Neuronal stem cell (in vitro differentiated cells): ENCODE results near the gene XCL1.

Experiments
- DNase-seq: peaks from one replicate; pipeline ENCODE4 v3.0.0-alpha.2; 2013; ENCODE audit warnings: low spot score
- H2AFZ ChIP-seq: one replicate; pipeline ENCODE4 v1.6.1; 2013; ENCODE audit warnings: mild to moderate bottlenecking, low read length, inconsistent platforms
- H2AK5ac ChIP-seq: 2 replicates; pipeline ENCODE4 v1.6.1; 2013; ENCODE audit warnings: low read depth, mild to moderate bottlenecking, inconsistent platforms, low read length, moderate library complexity, mixed read lengths
- H2BK120ac ChIP-seq: 2 replicates; pipeline ENCODE4 v1.6.1; 2013; ENCODE audit warnings: low read depth, mild to moderate bottlenecking, inconsistent platforms, low read length, moderate library complexity, mixed read lengths
- H2BK12ac ChIP-seq: one replicate; pipeline ENCODE4 v1.6.1; 2013; ENCODE audit warnings: low read length, inconsistent platforms
- H2BK15ac ChIP-seq: 2 replicates; pipeline ENCODE4 v1.6.1; 2013; ENCODE audit warnings: mild to moderate bottlenecking, low read length, inconsistent platforms, mixed read lengths
- H2BK5ac ChIP-seq: one replicate; pipeline ENCODE4 v1.6.1; 2013; ENCODE audit warnings: inconsistent platforms, mild to moderate bottlenecking, low read length, moderate library complexity
- H3K14ac ChIP-seq: one replicate; pipeline ENCODE4 v1.6.1; 2013; ENCODE audit warnings: low read length, inconsistent platforms
- H3K18ac ChIP-seq: 2 replicates; pipeline ENCODE4 v1.6.1; 2013; ENCODE audit warnings: low read length, inconsistent platforms
- H3K23ac ChIP-seq: 2 replicates; pipeline ENCODE4 v1.6.1; 2013; ENCODE audit warnings: low read depth, mild to moderate bottlenecking, mixed read lengths, low read length, inconsistent platforms; ENCODE audit not compliant: poor library complexity
- H3K27ac ChIP-seq: replicated peaks from 3 replicates; pipeline ENCODE4 v1.5.1; 2013; ENCODE audit warnings: low read length, inconsistent platforms
- H3K27me3 ChIP-seq, 3 experiments: 2 replicates each; pipeline ENCODE4 v1.6.1; 2013; ENCODE audit warnings: low read length in 3 of 3, mild to moderate bottlenecking in 2 of 3, inconsistent platforms in 1 of 3, low read depth in 1 of 3, mixed read lengths in 1 of 3, moderate library complexity in 1 of 3; ENCODE audit not compliant: control insufficient read depth in 3 of 3, insufficient read depth in 3 of 3
- H3K36me3 ChIP-seq, 2 donors: replicated peaks in 1 of 2; 2 replicates each; pipeline ENCODE4 v1.6.1; 2013; ENCODE audit warnings: low read length in 2 of 2; ENCODE audit not compliant: control insufficient read depth in 2 of 2, insufficient read depth in 2 of 2
- H3K4ac ChIP-seq: 2 replicates; pipeline ENCODE4 v1.6.1; 2013; ENCODE audit warnings: inconsistent platforms, mild to moderate bottlenecking, low read length, moderate library complexity
- H3K4me1 ChIP-seq, 2 donors: 1 replicate in 1 of 2; 2 replicates in 1 of 2; pipeline ENCODE4 v1.6.1; 2013; ENCODE audit warnings: low read length in 2 of 2, low read depth in 1 of 2; ENCODE audit not compliant: control insufficient read depth in 2 of 2, insufficient read depth in 1 of 2
- H3K4me2 ChIP-seq: one replicate; pipeline ENCODE4 v1.6.1; 2013; ENCODE audit warnings: mild to moderate bottlenecking, low read length, inconsistent platforms; ENCODE audit not compliant: insufficient read depth, poor library complexity, severe bottlenecking
- H3K4me3 ChIP-seq, 2 donors: 2 replicates each; pipeline ENCODE4 v1.5.1; 2013; ENCODE audit warnings: low read length in 2 of 2, mild to moderate bottlenecking in 2 of 2, inconsistent platforms in 1 of 2, moderate library complexity in 1 of 2
- H3K79me1 ChIP-seq: one replicate; pipeline ENCODE4 v1.6.1; 2013; ENCODE audit warnings: low read depth, mild to moderate bottlenecking, inconsistent platforms, low read length, moderate library complexity
- H3K9ac ChIP-seq: one replicate; pipeline ENCODE4 v1.6.1; 2013; ENCODE audit warnings: mild to moderate bottlenecking, low read depth, low read length, inconsistent platforms; ENCODE audit not compliant: poor library complexity
- H3K9me3 ChIP-seq, 2 donors: replicated peaks in 1 of 2; 2 replicates each; pipeline versions ENCODE3 to v1.6.1; 2013; ENCODE audit warnings: low read length in 2 of 2, mild to moderate bottlenecking in 2 of 2, inconsistent platforms in 1 of 2, low read depth in 1 of 2, mixed read lengths in 1 of 2, moderate library complexity in 1 of 2; ENCODE audit not compliant: control insufficient read depth in 2 of 2, insufficient read depth in 1 of 2
- H4K8ac ChIP-seq: one replicate; pipeline ENCODE4 v1.6.1; 2013; ENCODE audit warnings: low read depth, mild to moderate bottlenecking, inconsistent platforms, low read length, moderate library complexity
- H4K91ac ChIP-seq: one replicate; pipeline ENCODE4 v1.6.1; 2013; ENCODE audit warnings: low read length, low read depth, mild to moderate bottlenecking, inconsistent platforms; ENCODE audit not compliant: poor library complexity
- WGBS, 2 donors: extraction: QIAGEN DNeasy Blood & Tissue Kit; methylation state at CpG; one replicate each; pipeline ENCODE4 v1.1.7; 2013; ENCODE audit warnings: missing lambda C conversion rate in 2 of 2, mixed read lengths in 1 of 2; ENCODE audit not compliant: insufficient read length in 2 of 2, insufficient replicate concordance in 1 of 2; ENCODE audit errors: extremely low coverage in 2 of 2; 5-methylcytosine and 5-hydroxymethylcytosine counted together

Gene XCL1

DNA sequence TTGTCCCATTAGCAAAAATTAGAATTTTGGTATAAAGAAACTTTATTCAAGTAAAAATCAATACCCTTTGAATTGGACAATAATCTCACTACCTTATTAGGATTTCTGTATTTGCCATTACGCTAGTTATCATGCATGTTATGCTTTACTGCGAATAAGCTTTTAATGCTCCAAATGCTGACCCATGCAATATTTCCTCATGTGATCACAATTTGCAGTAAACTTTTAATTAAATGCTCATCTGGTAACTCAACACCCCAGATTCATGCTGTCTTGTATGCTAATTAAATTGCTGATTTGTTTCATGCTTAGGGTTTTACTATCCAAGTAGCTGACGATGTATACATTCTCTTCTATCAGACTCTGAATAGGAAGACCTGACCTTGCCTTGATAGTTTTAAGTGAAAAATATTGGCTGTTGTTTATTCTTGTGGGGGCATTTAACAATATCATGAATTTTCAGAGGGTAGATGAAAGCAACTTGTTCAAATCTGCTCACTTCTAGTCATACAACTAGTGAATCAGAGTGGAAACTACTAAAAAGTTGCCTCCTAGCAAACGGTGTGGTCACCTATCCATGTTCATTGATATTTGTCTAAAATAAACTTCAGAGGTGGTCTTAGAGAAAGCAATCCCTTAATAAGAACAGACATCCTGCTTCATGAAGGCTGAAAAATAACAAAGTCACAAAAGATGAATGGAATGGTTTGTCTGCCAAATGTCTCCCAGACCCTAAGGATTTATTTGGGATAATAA is 5.6 kb downstream of the XCL1 start:
- Histone ChIP-seq H3K9me3 (no peaks in the 10 kb centered on the region), H3K23ac (no peak overlapping the region), H4K91ac (no peak overlapping the region), H3K4me2 (no peak overlapping the region), H3K9ac (no peak overlapping the region), H3K4ac (no peak overlapping the region), H2BK15ac (no peak overlapping the region), H2BK12ac (no peak overlapping the region), H4K8ac (no peak overlapping the region), H3K79me1 (no peaks in the 10 kb centered on the region), H3K14ac (no peak overlapping the region), H3K4me1 (no peaks in the 10 kb centered on the region), H3K27me3 (no peaks in the 10 kb centered on the region), H2AK5ac (no peak overlapping the region), H2BK120ac (no peak overlapping the region), H3K18ac (no peak overlapping the region), H3K27ac (no peak overlapping the region), H2BK5ac (no peak overlapping the region), H2AFZ (no peak overlapping the region), H3K36me3 (no peaks in the 10 kb centered on the region), H3K4me3 (no peak overlapping the region)
- no peak for DNase-seq
- WGBS, 2 donors = no CpG with 5 or more reads among the region's 4 CpGs

DNA sequence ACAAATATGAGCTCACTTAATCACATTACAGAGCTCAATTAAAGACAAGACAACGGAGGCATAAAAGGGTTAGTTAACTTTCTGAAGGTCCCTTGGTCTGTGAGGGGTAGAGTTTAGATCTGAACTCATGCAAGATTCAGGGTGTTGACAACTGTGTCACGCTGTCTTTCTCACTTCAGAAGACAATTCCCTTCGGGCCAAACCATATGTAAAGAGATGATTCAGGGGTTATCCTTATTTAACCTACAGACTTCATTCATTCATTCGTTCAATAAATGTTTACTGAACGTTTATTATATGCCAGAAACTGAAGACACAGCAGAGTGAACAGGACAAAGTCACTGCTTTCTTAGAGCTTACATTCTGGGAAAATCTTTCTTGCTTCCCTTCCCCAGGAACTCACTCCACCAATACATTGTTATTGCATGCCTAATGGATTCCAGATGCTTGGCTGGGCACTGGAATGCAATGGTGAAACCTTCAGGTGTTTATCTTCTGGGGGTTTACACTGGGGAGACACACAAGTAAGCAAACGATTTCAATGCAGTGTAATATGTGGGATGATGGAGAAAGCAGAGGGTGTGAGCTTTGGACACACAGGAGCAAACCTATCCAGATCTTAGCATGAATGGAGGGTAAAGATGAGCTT is 6.4 kb downstream of the XCL1 start:
- H2BK120ac ChIP-seq = no peak overlapping the region
- no peaks in the 10 kb centered on the region for H3K9me3 ChIP-seq
- H2BK5ac ChIP-seq = no peak overlapping the region
- H3K4me3 ChIP-seq = no peak overlapping the region
- H2AK5ac ChIP-seq = no peak overlapping the region
- H3K27me3 ChIP-seq = no peaks in the 10 kb centered on the region
- H2AFZ ChIP-seq = no peak overlapping the region
- no peaks in the 10 kb centered on the region for H3K4me1 ChIP-seq
- no peak overlapping the region for H3K4ac ChIP-seq
- H3K27ac ChIP-seq = no peak overlapping the region
- H3K4me2 ChIP-seq = no peak overlapping the region
- H3K79me1 ChIP-seq = no peaks in the 10 kb centered on the region
- no CpG with 5 or more reads among the region's 6 CpGs for WGBS, 2 donors
- no peak overlapping the region for H4K91ac ChIP-seq
- H3K14ac ChIP-seq = no peak overlapping the region
- no peak overlapping the region for H2BK12ac ChIP-seq
- no peak overlapping the region for H2BK15ac ChIP-seq
- no peak overlapping the region for H3K9ac ChIP-seq
- H3K18ac ChIP-seq = no peak overlapping the region
- no peak overlapping the region for H4K8ac ChIP-seq
- no peaks in the 10 kb centered on the region for H3K36me3 ChIP-seq
- no peak overlapping the region for H3K23ac ChIP-seq
- DNase-seq = no peak

- Histone ChIP-seq H3K23ac (no peak overlapping the region), H3K4me3 (no peak overlapping the region), H2BK12ac (no peak overlapping the region), H3K18ac (no peak overlapping the region), H4K8ac (no peak overlapping the region), H2BK5ac (no peak overlapping the region), H3K4me1 (no peaks in the 10 kb centered on the region), H3K79me1 (no peaks in the 10 kb centered on the region), H2BK120ac (no peak overlapping the region), H3K4me2 (no peak overlapping the region), H3K14ac (no peak overlapping the region), H2BK15ac (no peak overlapping the region), H3K4ac (no peak overlapping the region), H3K27ac (no peak overlapping the region), H3K9ac (no peak overlapping the region), H3K27me3 (no peaks in the 10 kb centered on the region), H4K91ac (no peak overlapping the region), H2AFZ (no peak overlapping the region), H3K9me3 (no peaks in the 10 kb centered on the region), H2AK5ac (no peak overlapping the region), H3K36me3 (no peaks in the 10 kb centered on the region)
- DNase-seq = no peak
- no CpG with 5 or more reads among the region's 6 CpGs for WGBS, 2 donors
These were observed 7.2 kb downstream of the XCL1 start for GRCh38 chr1:168583571-168583970.

GRCh38 chr1:168585191-168585590 is 8.8 kb downstream of the XCL1 start:
- no peaks in the 10 kb centered on the region for H3K4me1 ChIP-seq
- DNase-seq = no peak
- H3K4me3 ChIP-seq = no peak overlapping the region
- H3K4ac ChIP-seq = no peak overlapping the region
- H2BK5ac ChIP-seq = no peak overlapping the region
- no peak overlapping the region for H3K18ac ChIP-seq
- H3K79me1 ChIP-seq = no peaks in the 10 kb centered on the region
- no peaks in the 10 kb centered on the region for H3K27me3 ChIP-seq
- no peak overlapping the region for H3K4me2 ChIP-seq
- no peak overlapping the region for H3K14ac ChIP-seq
- H4K91ac ChIP-seq = no peak overlapping the region
- H3K23ac ChIP-seq = no peak overlapping the region
- no peaks in the 10 kb centered on the region for H3K36me3 ChIP-seq
- no peak overlapping the region for H2BK120ac ChIP-seq
- H3K27ac ChIP-seq = no peak overlapping the region
- H2BK15ac ChIP-seq = no peak overlapping the region
- no CpG with 5 or more reads among the region's 3 CpGs for WGBS, 2 donors
- H4K8ac ChIP-seq = no peak overlapping the region
- no peak overlapping the region for H2BK12ac ChIP-seq
- no peak overlapping the region for H3K9ac ChIP-seq
- no peak overlapping the region for H2AK5ac ChIP-seq
- H3K9me3 ChIP-seq = no peaks in the 10 kb centered on the region
- no peak overlapping the region for H2AFZ ChIP-seq
